Measurements from ENCODE around the gene ALDH7A1. TPM values are rescaled to one million over a fixed set of nuclear protein-coding genes. Genes with fewer than 3 reads are reported as not detected.

ALDH7A1 gene
- total RNA-seq, 4 donors from 2014 or later = 2.7 to 6.3 (median 4.7) TPM

DNA sequence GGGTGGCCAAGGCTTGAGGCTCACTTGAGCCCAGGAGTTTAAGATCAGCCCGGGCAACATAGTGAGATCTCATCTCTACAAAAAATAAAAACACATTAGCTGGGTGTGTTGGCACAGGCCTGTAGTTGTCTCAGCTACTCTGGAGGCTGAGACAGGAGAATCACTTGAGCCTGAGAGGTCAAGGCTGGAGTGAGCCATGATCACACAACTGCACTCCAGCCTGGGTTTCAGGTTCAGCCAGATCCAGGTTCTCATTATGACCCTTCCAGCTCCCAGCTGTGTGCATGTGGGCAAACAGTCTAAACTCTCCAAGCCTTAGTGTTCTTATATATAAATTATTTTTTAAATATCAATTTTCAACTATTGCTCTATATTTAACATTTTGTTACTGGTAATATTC, 67.9 kb downstream of the ALDH7A1 start:
- intact Hi-C loops (cut with DNase I; ENCODE audit: low total_unique reads) = no loop called here
- TF ChIP-seq CTCF (IDR thresholded peaks at IDR 0.05 in 4 of 5, conservative IDR thresholded peaks at IDR 0.05 in 1 of 5) = no peak
- TF ChIP-seq POLR2A (IDR thresholded peaks at IDR 0.05) = no peak
- ATAC-seq (no peak), DNase-seq (no peak)
- no peaks in the 10 kb centered on the region for H3K9me3 ChIP-seq
- H3K36me3 ChIP-seq = no peaks in the 10 kb centered on the region
- no peaks in the 10 kb centered on the region for H3K27me3 ChIP-seq
- in situ Hi-C loops (cut with MboI; ENCODE audit: low sequenced_read_pairs in 4 of 4) = no loop called here
- no peak overlapping the region for H3K27ac ChIP-seq
- peaks cover 0 to 4% of the 10 kb centered on the region in 2 donors for H3K4me1 ChIP-seq
- no peak overlapping the region for H3K4me3 ChIP-seq

DNA sequence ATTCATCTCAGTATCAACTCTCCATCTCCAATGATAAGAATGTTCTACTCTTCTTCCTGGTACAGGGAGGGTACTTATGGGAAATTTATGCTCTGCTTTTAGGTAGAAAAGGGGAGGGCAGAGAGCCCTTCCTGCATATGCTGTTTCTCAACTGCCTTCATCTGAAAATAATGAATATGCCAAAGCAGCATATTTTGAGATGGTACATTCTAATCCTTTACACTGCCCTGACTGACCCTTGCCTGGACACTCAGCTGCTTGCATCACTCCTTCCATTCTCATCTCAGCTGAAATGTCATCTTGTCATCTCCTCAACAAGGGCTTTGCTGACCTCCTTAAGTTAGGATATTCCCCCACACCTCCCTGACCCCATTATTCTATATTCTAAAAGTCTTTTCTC, 68.5 kb downstream of the ALDH7A1 start:
- DNase-seq = no peak
- no peak for TF ChIP-seq POLR2A (IDR thresholded peaks at IDR 0.05)
- TF ChIP-seq CTCF (IDR thresholded peaks at IDR 0.05 in 4 of 5, conservative IDR thresholded peaks at IDR 0.05 in 1 of 5) = no peak
- in situ Hi-C loops (cut with MboI; ENCODE audit: low sequenced_read_pairs in 4 of 4) (no loop called here), intact Hi-C loops (cut with DNase I; ENCODE audit: low total_unique reads) (no loop called here)
- Histone ChIP-seq H3K27me3 (no peaks in the 10 kb centered on the region), H3K4me1 (peaks cover 0 to 4% of the 10 kb centered on the region in 2 donors), H3K9me3 (no peaks in the 10 kb centered on the region), H3K4me3 (no peak overlapping the region), H3K36me3 (no peaks in the 10 kb centered on the region), H3K27ac (peak overlapping the region in 1 of 4 donors; percentile 57)
- no peak for ATAC-seq

GRCh38 chr5:126525630-126526245, 69.3 kb downstream of the ALDH7A1 start:
- H3K27ac ChIP-seq = peak overlapping the region; percentile 30 to 65 (median 50)
- in situ Hi-C loops (cut with MboI; ENCODE audit: low sequenced_read_pairs in 4 of 4) = no loop called here
- intact Hi-C loops (cut with DNase I; ENCODE audit: low total_unique reads) = no loop called here
- no peaks in the 10 kb centered on the region for H3K9me3 ChIP-seq
- TF ChIP-seq POLR2A (IDR thresholded peaks at IDR 0.05) = peak; percentile 30 to 43
- TF ChIP-seq CTCF (IDR thresholded peaks at IDR 0.05 in 4 of 5, conservative IDR thresholded peaks at IDR 0.05 in 1 of 5) = no peak
- no peak overlapping the region for H3K4me3 ChIP-seq
- no peaks in the 10 kb centered on the region for H3K27me3 ChIP-seq
- H3K4me1 ChIP-seq = peaks cover 0 to 4% of the 10 kb centered on the region in 2 donors
- no peak for ATAC-seq
- no peaks in the 10 kb centered on the region for H3K36me3 ChIP-seq
- peak; percentile 45 to 69 for DNase-seq

DNA sequence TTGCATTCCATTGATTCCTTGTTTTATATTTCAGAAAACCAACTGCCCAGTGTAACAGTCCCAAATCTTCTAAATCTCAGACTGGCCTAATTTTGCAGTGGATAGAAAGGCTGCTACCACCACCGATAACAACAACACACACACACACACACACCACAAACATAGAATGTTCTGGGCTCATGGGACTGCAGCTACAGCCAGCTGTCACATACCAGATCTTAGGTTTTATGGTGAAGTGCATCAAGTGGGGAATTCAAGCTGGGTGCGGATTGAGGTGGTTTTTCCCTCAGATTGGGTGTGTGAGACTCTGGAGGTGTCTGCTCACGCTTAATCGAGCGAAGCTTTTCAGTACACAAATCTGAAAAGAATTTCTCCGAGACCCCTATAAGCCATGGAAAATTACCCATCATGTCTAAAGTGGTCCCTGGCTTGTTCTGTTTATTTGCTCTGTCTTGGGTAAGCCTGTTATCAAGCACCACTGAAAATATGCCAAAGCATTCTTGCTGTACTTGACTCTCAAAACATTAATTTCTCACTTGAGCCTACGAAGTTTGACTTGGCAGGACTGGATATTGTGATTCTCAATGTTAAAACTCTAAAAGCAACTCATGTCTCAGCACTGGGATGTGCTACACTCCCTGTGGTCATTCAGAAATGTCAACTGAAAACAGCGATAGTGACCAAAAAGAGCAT, 71.1 kb downstream of the ALDH7A1 start:
- no peaks in the 10 kb centered on the region for H3K27me3 ChIP-seq
- in situ Hi-C loops (cut with MboI; ENCODE audit: low sequenced_read_pairs in 4 of 4) = no loop called here
- H3K4me3 ChIP-seq = no peak overlapping the region
- H3K36me3 ChIP-seq = no peaks in the 10 kb centered on the region
- ATAC-seq (no peak), DNase-seq (no peak)
- peaks cover 0 to 13% of the 10 kb centered on the region in 2 donors for H3K4me1 ChIP-seq
- intact Hi-C loops (cut with DNase I; ENCODE audit: low total_unique reads) = no loop called here
- no peak overlapping the region for H3K27ac ChIP-seq
- H3K9me3 ChIP-seq = no peaks in the 10 kb centered on the region
- TF ChIP-seq CTCF (IDR thresholded peaks at IDR 0.05 in 4 of 5, conservative IDR thresholded peaks at IDR 0.05 in 1 of 5) (no peak), POLR2A (IDR thresholded peaks at IDR 0.05) (no peak)
